Spinal cord (tissue), 10 donors: ENCODE data around the gene CSF2. TPM values are rescaled to one million over a fixed set of nuclear protein-coding genes. Genes with fewer than 3 reads are reported as not detected.

Experiments used
- DNase-seq, 6 donors: peaks; one replicate each; pipeline versions ENCODE4 v3.0.0 to v3.0.0-alpha.2; 2013 to 2015; ENCODE audit warnings: low spot score in 6 of 6, low read depth in 4 of 6
- H3K27ac ChIP-seq: one replicate; pipeline ENCODE4 v1.5.1; 2013; ENCODE audit warnings: low read depth, low read length, control low read depth
- H3K27me3 ChIP-seq: one replicate; pipeline ENCODE4 v1.6.1; 2013; ENCODE audit warnings: low read length; ENCODE audit not compliant: control insufficient read depth, insufficient read depth
- H3K36me3 ChIP-seq: one replicate; pipeline ENCODE4 v1.6.1; 2013; ENCODE audit warnings: low read length; ENCODE audit not compliant: control insufficient read depth, insufficient read depth
- H3K4me1 ChIP-seq: one replicate; pipeline ENCODE4 v1.6.1; 2013; ENCODE audit warnings: low read length; ENCODE audit not compliant: control insufficient read depth, insufficient read depth
- H3K4me3 ChIP-seq: one replicate; pipeline ENCODE4 v1.5.1; 2013; ENCODE audit warnings: low read depth, low read length, control low read depth
- H3K9me3 ChIP-seq: one replicate; pipeline ENCODE4 v1.6.1; 2013; ENCODE audit warnings: low read length; ENCODE audit not compliant: control insufficient read depth, insufficient read depth
- WGBS: methylation state at CpG from one replicate; pipeline ENCODE4 v1.1.5; 2013; ENCODE audit warnings: missing lambda C conversion rate; ENCODE audit not compliant: insufficient coverage; 5-methylcytosine and 5-hydroxymethylcytosine counted together
- polyA plus RNA-seq, 2 donors: library from polyadenylated mRNA; unstranded; fragments of 120-200 nt; gene quantifications; one replicate each; pipeline ENCODE4 v1.2.1, GENCODE V29; 2013; ENCODE audit not compliant: insufficient read length in 2 of 2
- total RNA-seq, 2 donors: library from RNA; depleted of rRNA in 1 of 2; stranded (reverse); fragments of 120-200 nt in 1 of 2; fragments of >200 nt in 1 of 2; gene quantifications; one replicate each; pipeline versions ENCODE4 v1.2.3 to v1.2.4, GENCODE V29; 2013 to 2014
- donor health status: healthy.

CSF2 gene
- total and polyA plus RNA-seq, 4 donors, result not detected

DNA sequence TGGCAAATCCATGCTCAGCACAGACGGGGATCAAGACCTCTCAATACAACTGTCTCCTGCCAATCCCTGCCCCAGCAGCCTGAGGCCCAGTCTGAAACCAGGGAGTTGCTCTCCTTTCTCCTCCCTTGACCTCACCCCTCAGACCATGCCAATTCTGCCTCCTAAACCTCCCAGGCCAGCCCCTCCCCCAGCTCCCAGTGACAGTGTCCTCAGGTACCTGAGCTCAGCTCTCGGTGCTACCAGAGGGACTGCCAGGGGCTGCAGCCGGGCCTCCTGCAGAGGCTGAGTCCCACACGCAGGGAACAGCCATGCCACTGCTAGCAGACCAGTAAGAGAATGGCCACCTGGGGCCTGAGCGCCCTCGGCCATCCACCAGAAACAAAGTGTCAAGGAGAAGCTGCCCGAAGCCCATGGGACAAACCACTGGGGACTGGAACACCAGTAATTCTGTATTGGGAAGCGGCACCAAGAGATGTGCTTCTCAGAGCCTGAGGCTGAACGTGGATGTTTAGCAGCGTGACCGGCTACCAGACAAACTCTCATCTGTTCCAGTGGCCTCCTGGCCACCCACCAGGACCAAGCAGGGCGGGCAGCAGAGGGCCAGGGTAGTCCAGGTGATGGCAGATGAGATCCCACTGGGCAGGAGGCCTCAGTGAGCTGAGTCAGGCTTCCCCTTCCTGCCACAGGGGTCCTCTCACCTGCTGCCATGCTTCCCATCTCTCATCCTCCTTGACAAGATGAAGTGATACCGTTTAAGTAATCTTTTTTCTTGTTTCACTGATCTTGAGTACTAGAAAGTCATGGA is 13.7 kb upstream of the CSF2 start:
- DNase-seq, result no peak
- Histone ChIP-seq H3K27me3 (no peaks in the 10 kb centered on the region), H3K36me3 (no peaks in the 10 kb centered on the region), H3K9me3 (no peaks in the 10 kb centered on the region), H3K4me1 (peaks cover 3% of the 10 kb centered on the region), H3K27ac (no peak overlapping the region), H3K4me3 (no peak overlapping the region)
- 92% methylated on average over 11 of the region's 13 CpGs for WGBS

DNA sequence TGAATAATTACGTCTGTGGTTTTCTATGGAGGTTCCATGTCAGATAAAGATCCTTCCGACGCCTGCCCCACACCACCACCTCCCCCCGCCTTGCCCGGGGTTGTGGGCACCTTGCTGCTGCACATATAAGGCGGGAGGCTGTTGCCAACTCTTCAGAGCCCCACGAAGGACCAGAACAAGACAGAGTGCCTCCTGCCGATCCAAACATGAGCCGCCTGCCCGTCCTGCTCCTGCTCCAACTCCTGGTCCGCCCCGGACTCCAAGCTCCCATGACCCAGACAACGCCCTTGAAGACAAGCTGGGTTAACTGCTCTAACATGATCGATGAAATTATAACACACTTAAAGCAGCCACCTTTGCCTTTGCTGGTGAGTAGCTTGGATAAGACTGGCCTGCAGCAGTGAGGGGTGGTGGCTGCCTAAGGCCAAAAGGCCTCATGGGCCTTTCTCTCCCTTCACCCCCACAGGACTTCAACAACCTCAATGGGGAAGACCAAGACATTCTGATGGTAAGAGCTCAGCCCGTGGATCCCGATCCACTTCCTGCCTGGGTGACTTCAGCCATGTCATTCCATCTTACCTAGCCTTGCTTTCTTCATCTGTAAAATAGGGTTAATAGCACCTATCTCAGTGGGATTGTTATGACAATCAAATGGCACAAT is 13.0 kb upstream of the CSF2 start, which contains the start of gene IL3:
TSS of gene IL3 (plus strand) at position 155 of the 661 bp plus-strand sequence. CDS start at position 207, 52 bp downstream.
- no peak for DNase-seq
- Histone ChIP-seq H3K27ac (no peak within 1 kb of the TSS), H3K27me3 (no peaks in the 10 kb centered on the region), H3K36me3 (no peaks in the 10 kb centered on the region), H3K4me1 (peaks cover 3% of the 10 kb centered on the region), H3K4me3 (no peak within 1 kb of the TSS), H3K9me3 (no peaks in the 10 kb centered on the region)
- 95% methylated on average over 6 of the region's 16 CpGs for WGBS

DNA sequence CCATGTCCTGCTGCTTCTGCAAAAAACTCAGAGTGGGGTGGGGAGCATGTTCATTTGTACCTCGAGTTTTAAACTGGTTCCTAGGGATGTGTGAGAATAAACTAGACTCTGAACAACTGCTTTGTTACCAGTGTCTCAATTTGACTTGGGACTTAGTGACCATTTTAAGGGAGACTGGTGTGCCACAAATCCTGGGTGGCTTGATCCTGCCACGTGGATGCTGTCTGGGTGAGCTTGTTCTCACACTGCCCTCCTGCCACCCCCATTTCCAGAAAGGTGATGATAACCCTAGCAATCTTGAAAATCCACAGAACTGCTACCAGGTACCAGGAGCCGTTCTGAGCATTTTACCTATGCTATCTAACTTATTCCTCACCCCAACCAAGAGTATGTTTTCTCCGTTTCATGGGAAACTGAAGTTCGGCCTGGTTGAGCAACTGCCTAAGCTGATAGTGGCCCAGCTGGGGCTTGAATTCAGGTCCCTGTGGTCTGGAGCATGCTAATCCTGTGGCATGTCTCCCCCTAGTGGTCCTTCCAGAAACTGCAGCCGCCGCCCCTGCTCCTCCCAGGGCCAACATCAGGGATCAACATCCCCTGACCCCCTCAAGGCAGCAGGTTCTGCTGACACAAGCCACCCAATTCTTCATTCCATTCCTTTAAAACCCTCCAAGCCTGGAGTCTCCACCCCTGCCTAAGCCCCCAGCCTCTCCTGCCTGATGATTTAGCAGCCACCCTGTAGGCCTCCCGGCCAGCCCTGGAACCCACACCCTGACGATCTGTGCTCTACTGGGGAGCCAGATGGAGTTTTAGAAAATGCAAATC is 10.3 kb upstream of the CSF2 start:
- peaks cover 3% of the 10 kb centered on the region for H3K4me1 ChIP-seq

DNA sequence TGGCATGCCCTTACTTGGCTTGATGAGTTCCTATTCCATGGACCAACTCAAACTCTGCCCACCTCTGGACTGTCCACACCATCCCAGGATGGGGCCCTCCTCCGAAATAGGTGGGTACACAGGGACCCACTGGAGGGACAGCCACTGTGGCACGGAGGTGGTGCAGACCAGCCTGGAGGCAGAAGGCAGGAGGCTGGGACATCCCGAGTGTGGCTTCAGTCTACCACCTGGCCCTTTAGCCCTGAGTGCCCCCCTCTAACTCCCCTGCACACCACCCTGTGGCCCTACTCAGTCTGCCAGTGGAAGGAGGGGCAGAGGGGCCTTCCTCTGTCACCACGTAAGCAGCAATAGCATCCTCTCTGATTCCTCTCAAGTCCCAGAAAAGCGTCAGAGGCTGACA is 9.4 kb upstream of the CSF2 start:
- H3K9me3 ChIP-seq, result no peaks in the 10 kb centered on the region
- no peaks in the 10 kb centered on the region for H3K27me3 ChIP-seq
- no peak overlapping the region for H3K27ac ChIP-seq
- H3K4me1 ChIP-seq, result peaks cover 3% of the 10 kb centered on the region
- DNase-seq, result no peak
- no peak overlapping the region for H3K4me3 ChIP-seq
- WGBS, result 69% methylated on average over 1 of the region's 5 CpGs
- H3K36me3 ChIP-seq, result no peaks in the 10 kb centered on the region

More for the DNA sequence above, 10.3 kb upstream of the CSF2 start:
- Histone ChIP-seq H3K36me3 (no peaks in the 10 kb centered on the region), H3K27ac (no peak overlapping the region), H3K27me3 (no peaks in the 10 kb centered on the region), H3K4me3 (no peak overlapping the region), H3K9me3 (no peaks in the 10 kb centered on the region)
- DNase-seq, result peak; percentile 5 to 81 (median 19)
- 52% methylated on average over 9 of the region's 9 CpGs for WGBS

DNA sequence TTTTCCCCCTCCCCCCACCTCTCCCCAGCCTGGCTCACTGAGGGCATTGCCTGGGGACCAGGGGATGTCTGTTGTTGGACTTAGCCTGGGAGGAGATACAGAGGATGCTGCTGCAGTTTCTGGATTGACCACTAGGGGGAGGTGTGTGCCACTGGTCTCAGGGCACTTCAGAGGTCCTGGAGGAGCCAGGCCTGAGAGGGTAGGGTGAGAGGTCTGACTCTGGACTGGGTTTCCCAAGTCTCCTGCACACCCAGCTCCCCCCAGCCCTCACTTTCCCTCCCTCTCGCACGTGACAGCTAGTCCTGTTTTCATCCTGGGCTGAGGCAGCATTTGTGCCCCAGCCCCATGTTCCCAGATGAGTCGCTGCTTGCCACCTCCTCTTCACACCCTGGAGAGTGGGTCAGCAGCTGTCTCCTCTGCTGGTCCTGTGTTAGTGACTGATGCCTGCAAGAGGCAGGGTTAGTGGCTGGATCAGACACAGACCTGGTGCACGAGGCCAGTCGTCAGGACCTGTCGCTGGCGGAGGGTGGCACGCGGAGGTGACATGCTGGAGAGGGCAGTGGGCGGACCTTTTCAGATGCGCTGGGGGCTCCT is 8.8 kb upstream of the CSF2 start:
- no peaks in the 10 kb centered on the region for H3K27me3 ChIP-seq
- 78% methylated on average over 9 of the region's 11 CpGs for WGBS
- H3K27ac ChIP-seq, result no peak overlapping the region
- no peaks in the 10 kb centered on the region for H3K36me3 ChIP-seq
- no peaks in the 10 kb centered on the region for H3K9me3 ChIP-seq
- peak; percentile 6 to 77 (median 34) for DNase-seq
- no peak overlapping the region for H3K4me3 ChIP-seq
- peaks cover 3% of the 10 kb centered on the region for H3K4me1 ChIP-seq

DNA sequence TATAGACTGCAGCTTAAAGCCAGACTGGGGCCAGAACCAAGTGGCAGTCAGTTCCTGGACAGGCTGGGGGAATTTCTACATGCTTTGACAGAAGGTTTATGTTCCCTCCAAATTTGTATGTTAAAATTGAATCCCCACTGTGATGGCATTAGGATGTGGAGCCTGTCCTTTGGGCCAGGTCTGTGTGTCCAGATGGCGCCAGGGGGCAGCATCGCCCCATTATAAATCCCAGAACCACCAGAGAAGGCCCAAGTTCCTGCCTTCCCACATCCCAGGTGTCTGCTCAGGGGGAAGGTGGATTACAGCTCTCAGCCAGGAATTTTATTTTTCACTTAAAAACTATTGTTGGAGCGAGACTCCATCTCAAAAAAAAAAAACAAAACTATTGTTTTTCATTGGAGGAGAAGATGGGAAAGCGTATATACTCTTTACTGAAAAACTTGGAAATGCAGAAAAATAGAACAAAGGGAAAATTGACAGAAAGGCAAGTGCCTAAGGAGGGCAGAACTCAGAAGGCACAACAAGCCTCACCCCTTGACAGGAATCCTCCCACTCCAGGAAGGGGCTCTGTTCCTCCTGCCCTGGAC is 8.1 kb upstream of the CSF2 start:
- H3K27me3 ChIP-seq, result no peaks in the 10 kb centered on the region
- no peak overlapping the region for H3K4me3 ChIP-seq
- peaks cover 3% of the 10 kb centered on the region for H3K4me1 ChIP-seq
- no peaks in the 10 kb centered on the region for H3K9me3 ChIP-seq
- no peak overlapping the region for H3K27ac ChIP-seq
- no peaks in the 10 kb centered on the region for H3K36me3 ChIP-seq
- peak; percentile 5 to 89 (median 29) for DNase-seq
- WGBS, result no CpG with 5 or more reads among the region's 4 CpGs

DNA sequence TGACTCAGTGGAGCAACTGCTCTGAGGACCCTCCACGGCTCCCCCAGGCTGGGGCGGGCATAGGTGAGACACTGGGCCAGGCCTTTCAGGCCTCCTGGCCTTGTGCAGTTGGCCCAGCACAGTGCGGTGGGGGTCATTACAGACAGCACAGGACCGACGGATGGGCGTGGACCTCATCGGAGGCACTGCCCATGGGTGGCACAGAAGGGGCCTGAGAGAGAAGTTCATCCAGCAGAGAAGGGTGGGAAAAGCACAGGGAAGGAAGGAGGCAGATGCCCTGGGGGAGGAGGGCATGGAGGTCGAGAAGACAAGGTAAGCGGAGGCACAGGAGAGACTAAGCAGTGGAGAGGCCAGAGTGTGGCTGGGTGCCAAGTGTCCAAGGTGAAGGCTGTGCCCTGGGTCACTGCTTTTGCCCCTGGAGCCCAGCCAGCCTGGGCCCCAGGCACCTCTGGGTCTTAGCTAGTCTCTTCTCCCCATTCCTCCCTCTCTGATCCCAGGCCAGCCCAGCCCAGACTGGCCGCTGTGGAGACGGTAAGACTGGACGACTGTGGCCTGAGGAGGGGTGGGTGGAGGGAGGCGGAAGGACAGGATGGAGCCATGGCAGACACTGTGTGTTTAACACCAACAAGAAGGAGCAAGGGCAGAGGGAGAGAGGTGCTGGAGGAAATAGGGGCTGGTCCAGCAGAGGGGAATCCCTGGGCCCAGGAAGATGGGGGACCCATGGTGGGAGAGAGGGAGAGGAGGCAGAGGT is 7.5 kb upstream of the CSF2 start:
- WGBS, result 85% methylated on average over 13 of the region's 13 CpGs
- DNase-seq, result no peak
- Histone ChIP-seq H3K9me3 (no peaks in the 10 kb centered on the region), H3K27ac (no peak overlapping the region), H3K4me3 (no peak overlapping the region), H3K4me1 (peaks cover 3% of the 10 kb centered on the region), H3K27me3 (no peaks in the 10 kb centered on the region), H3K36me3 (no peaks in the 10 kb centered on the region)

DNA sequence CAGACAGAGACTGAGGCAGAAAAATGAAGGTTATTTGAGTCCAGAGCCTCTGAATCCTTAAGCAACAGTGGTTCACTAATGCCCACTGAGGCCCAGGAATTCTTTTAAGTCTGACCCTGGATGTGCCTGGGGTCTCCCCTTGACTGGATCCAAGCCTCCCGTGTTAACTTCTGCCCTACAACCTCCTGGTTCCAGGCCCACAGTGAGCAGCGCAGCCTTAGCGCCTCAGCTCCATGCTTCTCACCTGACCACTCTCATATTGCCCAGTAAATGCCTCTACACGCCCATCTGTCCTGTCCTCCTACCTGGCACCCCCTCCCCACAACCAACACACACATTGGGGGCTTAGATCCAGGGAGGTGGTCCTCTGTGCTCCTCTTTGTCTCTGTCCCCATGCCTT is 6.7 kb upstream of the CSF2 start:
- no peak for DNase-seq
- H3K27ac ChIP-seq, result no peak overlapping the region
- peaks cover 3% of the 10 kb centered on the region for H3K4me1 ChIP-seq
- no peaks in the 10 kb centered on the region for H3K36me3 ChIP-seq
- H3K9me3 ChIP-seq, result no peaks in the 10 kb centered on the region
- no peaks in the 10 kb centered on the region for H3K27me3 ChIP-seq
- 94% methylated on average over 4 of the region's 4 CpGs for WGBS
- H3K4me3 ChIP-seq, result no peak overlapping the region
